Neuronal stem cell (in vitro differentiated cells): Measurements from ENCODE around the gene KCND1.

Experiments
- DNase-seq: peaks from one replicate; pipeline ENCODE4 v3.0.0-alpha.2; 2013; ENCODE audit warnings: low spot score
- H2AFZ ChIP-seq: one replicate; pipeline ENCODE4 v1.6.1; 2013; ENCODE audit warnings: mild to moderate bottlenecking, low read length, inconsistent platforms
- H2AK5ac ChIP-seq: 2 replicates; pipeline ENCODE4 v1.6.1; 2013; ENCODE audit warnings: low read depth, mild to moderate bottlenecking, inconsistent platforms, low read length, moderate library complexity, mixed read lengths
- H2BK120ac ChIP-seq: 2 replicates; pipeline ENCODE4 v1.6.1; 2013; ENCODE audit warnings: low read depth, mild to moderate bottlenecking, inconsistent platforms, low read length, moderate library complexity, mixed read lengths
- H2BK12ac ChIP-seq: one replicate; pipeline ENCODE4 v1.6.1; 2013; ENCODE audit warnings: low read length, inconsistent platforms
- H2BK15ac ChIP-seq: 2 replicates; pipeline ENCODE4 v1.6.1; 2013; ENCODE audit warnings: mild to moderate bottlenecking, low read length, inconsistent platforms, mixed read lengths
- H2BK5ac ChIP-seq: one replicate; pipeline ENCODE4 v1.6.1; 2013; ENCODE audit warnings: inconsistent platforms, mild to moderate bottlenecking, low read length, moderate library complexity
- H3K14ac ChIP-seq: one replicate; pipeline ENCODE4 v1.6.1; 2013; ENCODE audit warnings: low read length, inconsistent platforms
- H3K18ac ChIP-seq: 2 replicates; pipeline ENCODE4 v1.6.1; 2013; ENCODE audit warnings: low read length, inconsistent platforms
- H3K23ac ChIP-seq: 2 replicates; pipeline ENCODE4 v1.6.1; 2013; ENCODE audit warnings: low read depth, mild to moderate bottlenecking, mixed read lengths, low read length, inconsistent platforms; ENCODE audit not compliant: poor library complexity
- H3K27ac ChIP-seq: replicated peaks from 3 replicates; pipeline ENCODE4 v1.5.1; 2013; ENCODE audit warnings: low read length, inconsistent platforms
- H3K27me3 ChIP-seq, 3 experiments: 2 replicates each; pipeline ENCODE4 v1.6.1; 2013; ENCODE audit warnings: low read length in 3 of 3, mild to moderate bottlenecking in 2 of 3, inconsistent platforms in 1 of 3, low read depth in 1 of 3, mixed read lengths in 1 of 3, moderate library complexity in 1 of 3; ENCODE audit not compliant: control insufficient read depth in 3 of 3, insufficient read depth in 3 of 3
- H3K36me3 ChIP-seq, 2 donors: replicated peaks in 1 of 2; 2 replicates each; pipeline ENCODE4 v1.6.1; 2013; ENCODE audit warnings: low read length in 2 of 2; ENCODE audit not compliant: control insufficient read depth in 2 of 2, insufficient read depth in 2 of 2
- H3K4ac ChIP-seq: 2 replicates; pipeline ENCODE4 v1.6.1; 2013; ENCODE audit warnings: inconsistent platforms, mild to moderate bottlenecking, low read length, moderate library complexity
- H3K4me1 ChIP-seq, 2 donors: 1 replicate in 1 of 2; 2 replicates in 1 of 2; pipeline ENCODE4 v1.6.1; 2013; ENCODE audit warnings: low read length in 2 of 2, low read depth in 1 of 2; ENCODE audit not compliant: control insufficient read depth in 2 of 2, insufficient read depth in 1 of 2
- H3K4me2 ChIP-seq: one replicate; pipeline ENCODE4 v1.6.1; 2013; ENCODE audit warnings: mild to moderate bottlenecking, low read length, inconsistent platforms; ENCODE audit not compliant: insufficient read depth, poor library complexity, severe bottlenecking
- H3K4me3 ChIP-seq, 2 donors: 2 replicates each; pipeline ENCODE4 v1.5.1; 2013; ENCODE audit warnings: low read length in 2 of 2, mild to moderate bottlenecking in 2 of 2, inconsistent platforms in 1 of 2, moderate library complexity in 1 of 2
- H3K79me1 ChIP-seq: one replicate; pipeline ENCODE4 v1.6.1; 2013; ENCODE audit warnings: low read depth, mild to moderate bottlenecking, inconsistent platforms, low read length, moderate library complexity
- H3K9ac ChIP-seq: one replicate; pipeline ENCODE4 v1.6.1; 2013; ENCODE audit warnings: mild to moderate bottlenecking, low read depth, low read length, inconsistent platforms; ENCODE audit not compliant: poor library complexity
- H3K9me3 ChIP-seq, 2 donors: replicated peaks in 1 of 2; 2 replicates each; pipeline versions ENCODE3 to v1.6.1; 2013; ENCODE audit warnings: low read length in 2 of 2, mild to moderate bottlenecking in 2 of 2, inconsistent platforms in 1 of 2, low read depth in 1 of 2, mixed read lengths in 1 of 2, moderate library complexity in 1 of 2; ENCODE audit not compliant: control insufficient read depth in 2 of 2, insufficient read depth in 1 of 2
- H4K8ac ChIP-seq: one replicate; pipeline ENCODE4 v1.6.1; 2013; ENCODE audit warnings: low read depth, mild to moderate bottlenecking, inconsistent platforms, low read length, moderate library complexity
- H4K91ac ChIP-seq: one replicate; pipeline ENCODE4 v1.6.1; 2013; ENCODE audit warnings: low read length, low read depth, mild to moderate bottlenecking, inconsistent platforms; ENCODE audit not compliant: poor library complexity
- WGBS, 2 donors: extraction: QIAGEN DNeasy Blood & Tissue Kit; methylation state at CpG; one replicate each; pipeline ENCODE4 v1.1.7; 2013; ENCODE audit warnings: missing lambda C conversion rate in 2 of 2, mixed read lengths in 1 of 2; ENCODE audit not compliant: insufficient read length in 2 of 2, insufficient replicate concordance in 1 of 2; ENCODE audit errors: extremely low coverage in 2 of 2; 5-methylcytosine and 5-hydroxymethylcytosine counted together

KCND1 gene

DNA sequence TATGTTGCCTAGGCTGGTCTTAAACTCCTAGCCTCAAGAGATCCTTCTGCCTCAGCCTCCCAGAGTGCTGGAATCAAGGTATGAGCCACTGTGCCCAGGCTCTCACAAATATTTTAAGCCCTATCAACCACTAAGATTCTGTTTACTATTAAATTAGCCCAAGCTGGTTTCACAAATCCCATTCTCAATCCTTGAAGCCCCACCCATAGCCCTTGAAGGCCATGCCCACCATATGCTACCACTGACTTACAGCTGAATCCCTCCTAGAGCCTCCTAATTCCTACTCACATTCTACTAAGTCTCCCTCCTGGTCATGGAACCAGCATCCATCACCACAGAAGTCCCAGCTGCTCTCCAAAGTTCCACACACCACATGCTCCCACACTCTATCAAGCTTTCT lies 20.7 kb upstream of the KCND1 start:
- Histone ChIP-seq H3K9ac (no peak overlapping the region), H2BK12ac (no peak overlapping the region), H3K79me1 (no peaks in the 10 kb centered on the region), H3K18ac (no peak overlapping the region), H3K36me3 (peaks cover 20 to 72% of the 10 kb centered on the region in 2 donors), H2BK120ac (no peak overlapping the region), H2BK15ac (no peak overlapping the region), H3K4ac (no peak overlapping the region), H3K4me1 (no peaks in the 10 kb centered on the region), H3K27ac (no peak overlapping the region), H4K91ac (no peak overlapping the region), H2BK5ac (no peak overlapping the region), H3K9me3 (no peaks in the 10 kb centered on the region), H3K27me3 (no peaks in the 10 kb centered on the region), H3K4me2 (no peak overlapping the region), H3K23ac (no peak overlapping the region), H3K4me3 (no peak overlapping the region), H4K8ac (no peak overlapping the region), H2AFZ (no peak overlapping the region), H2AK5ac (no peak overlapping the region), H3K14ac (no peak overlapping the region)
- no peak for DNase-seq

GRCh38 chrX:48989483-48989882 lies 17.8 kb upstream of the KCND1 start:
- Histone ChIP-seq H2BK120ac (no peak overlapping the region), H2BK15ac (no peak overlapping the region), H3K23ac (no peak overlapping the region), H4K91ac (no peak overlapping the region), H2AK5ac (no peak overlapping the region), H3K14ac (no peak overlapping the region), H2BK5ac (no peak overlapping the region), H3K4me2 (no peak overlapping the region), H2AFZ (no peak overlapping the region), H3K27ac (no peak overlapping the region), H2BK12ac (no peak overlapping the region), H3K9me3 (no peaks in the 10 kb centered on the region), H3K18ac (no peak overlapping the region), H3K9ac (no peak overlapping the region), H4K8ac (no peak overlapping the region), H3K36me3 (peaks cover 15 to 59% of the 10 kb centered on the region in 2 donors), H3K4me3 (no peak overlapping the region), H3K27me3 (no peaks in the 10 kb centered on the region), H3K4me1 (no peaks in the 10 kb centered on the region), H3K79me1 (no peaks in the 10 kb centered on the region), H3K4ac (no peak overlapping the region)
- no CpG with 5 or more reads among the region's 4 CpGs for WGBS, 2 donors
- DNase-seq = no peak

- H2AK5ac ChIP-seq = no peak overlapping the region
- no peak overlapping the region for H4K8ac ChIP-seq
- H3K4me1 ChIP-seq = no peaks in the 10 kb centered on the region
- H3K36me3 ChIP-seq = peaks cover 27 to 64% of the 10 kb centered on the region in 2 donors
- peaks cover 0 to 4% (median 0%) of the 10 kb centered on the region in 3 experiments for H3K27me3 ChIP-seq
- H3K18ac ChIP-seq = no peak overlapping the region
- no peak overlapping the region for H3K27ac ChIP-seq
- no peak overlapping the region for H2BK15ac ChIP-seq
- no peak overlapping the region for H2BK5ac ChIP-seq
- no peak overlapping the region for H2AFZ ChIP-seq
- no peak for DNase-seq
- no peak overlapping the region for H2BK120ac ChIP-seq
- H3K4me2 ChIP-seq = no peak overlapping the region
- H3K4me3 ChIP-seq = no peak overlapping the region
- H4K91ac ChIP-seq = no peak overlapping the region
- no peak overlapping the region for H3K9ac ChIP-seq
- H3K4ac ChIP-seq = no peak overlapping the region
- no CpG with 5 or more reads among the region's 3 CpGs for WGBS, 2 donors
- no peak overlapping the region for H2BK12ac ChIP-seq
- H3K14ac ChIP-seq = no peak overlapping the region
- H3K79me1 ChIP-seq = no peaks in the 10 kb centered on the region
- no peaks in the 10 kb centered on the region for H3K9me3 ChIP-seq
- H3K23ac ChIP-seq = no peak overlapping the region
Observed at GRCh38 chrX:48983896-48984295, 12.3 kb upstream of the KCND1 start.

- Histone ChIP-seq H2BK5ac (no peak overlapping the region), H2BK120ac (no peak overlapping the region), H3K27me3 (peaks cover 0 to 4% (median 0%) of the 10 kb centered on the region in 3 experiments), H3K79me1 (no peaks in the 10 kb centered on the region), H3K4me2 (no peak overlapping the region), H4K91ac (no peak overlapping the region), H3K36me3 (peaks cover 26 to 60% of the 10 kb centered on the region in 2 donors), H3K4me1 (no peaks in the 10 kb centered on the region), H3K9me3 (no peaks in the 10 kb centered on the region), H3K4me3 (no peak overlapping the region), H2AFZ (no peak overlapping the region), H3K18ac (no peak overlapping the region), H4K8ac (no peak overlapping the region), H2BK15ac (no peak overlapping the region), H2AK5ac (no peak overlapping the region), H3K4ac (no peak overlapping the region), H3K23ac (no peak overlapping the region), H2BK12ac (no peak overlapping the region), H3K27ac (no peak overlapping the region), H3K14ac (no peak overlapping the region), H3K9ac (no peak overlapping the region)
- no CpG with 5 or more reads among the region's 17 CpGs for WGBS, 2 donors
- no peak for DNase-seq
Observed at GRCh38 chrX:48983081-48983480, 11.4 kb upstream of the KCND1 start.
